Ovary (tissue), 9 donors: Measurements from ENCODE around the gene DPP9. TPM values are rescaled to one million over a fixed set of nuclear protein-coding genes. Genes with fewer than 3 reads are reported as not detected.
A peak's percentile ranks its signal among the peaks of the same experiment; 100 is the strongest.

Experiments used
- DNase-seq, 5 donors: peaks; one replicate each; pipeline ENCODE4 v3.0.0-alpha.2; 2019 to 2020
- H3K27ac ChIP-seq, 2 donors: fragments of 200-600 bp; one replicate each; pipeline versions ENCODE4 v1.5.1 to v1.8.0; 2019 to 2022
- H3K27me3 ChIP-seq: fragments of 200-600 bp; one replicate; pipeline ENCODE4 v1.8.0; 2022
- H3K36me3 ChIP-seq: fragments of 200-600 bp; sonication (generic); one replicate; pipeline ENCODE4 v1.5.1; 2019
- H3K4me1 ChIP-seq: one replicate; pipeline ENCODE4 v1.8.1; 2013; ENCODE audit warnings: mild to moderate bottlenecking, moderate library complexity; ENCODE audit not compliant: insufficient read depth
- H3K4me3 ChIP-seq: fragments of 200-600 bp; sonication (generic); one replicate; pipeline ENCODE4 v1.5.1; 2017
- H3K9me3 ChIP-seq, 2 donors: fragments of 200-600 bp in 1 of 2; sonication (generic) in 1 of 2; one replicate each; pipeline versions ENCODE4 v1.5.1 to v1.8.1; 2013 to 2019; ENCODE audit warnings: mild to moderate bottlenecking in 1 of 2, moderate library complexity in 1 of 2
- EP300 ChIP-seq: sonication (generic); formaldehyde crosslinking; IDR thresholded peaks from one replicate; pipeline ENCODE4 v1.6.1; 2017; ENCODE audit warnings: antibody characterized with exemption
- POLR2A ChIP-seq: fragments of 450-650 bp; IDR thresholded peaks from one replicate; pipeline ENCODE4 v1.6.1; 2017; ENCODE audit warnings: antibody characterized with exemption, mild to moderate bottlenecking, moderate library complexity
- WGBS, 3 donors: extraction: QIAGEN DNeasy Blood & Tissue Kit in 1 of 3; methylation state at CpG; one replicate each; pipeline versions ENCODE4 v1.1.5 to v1.1.7; 2013 to 2017; 5-methylcytosine and 5-hydroxymethylcytosine counted together
- intact Hi-C, 4 donors: fragments of 100-400 bp; cut with DNase I; formaldehyde crosslinking; loops; one replicate each; pipeline versions ENCODE4 v1.11.0 to v1.15.1; 2022 to 2023
- polyA plus RNA-seq, 2 donors: library from polyadenylated mRNA; stranded (reverse); fragments of 200-250 nt in 1 of 2; fragments of 350-450 nt in 1 of 2; fragmentation: Illumina TruSeq in 1 of 2; extraction: RNeasy Lipid Tissue Mini Kit (QIAGEN cat#74804) in 1 of 2; gene quantifications; one replicate each; pipeline ENCODE4 v1.2.3, GENCODE V29; 2013 to 2014
- total RNA-seq, 7 donors: library from RNA; depleted of rRNA in 2 of 7; stranded (reverse); fragments of >200 nt in 2 of 7; fragmentation: NEBNext Ultra II Directional in 3 of 7; extraction: Animal tissue kit (Norgen Biotek cat#: 25700) in 3 of 7; gene quantifications; one replicate each; pipeline versions ENCODE4 v1.1.0 to v1.2.4, GENCODE V29; 2016 to 2023
- TF ChIP-seq, protein P1 (sequence below), 3 donors: fragments of 450-650 bp in 2 of 3; fragments of 200-600 bp in 1 of 3; IDR thresholded peaks; one replicate each; pipeline versions ENCODE4 v1.5.1 to v1.8.0; 2016 to 2022; ENCODE audit warnings: antibody characterized with exemption in 3 of 3, mild to moderate bottlenecking in 1 of 3
- donor health status: DM: no; HTN: no; CAD: no; lungs with moderate emphysema.
- donor health status: DM: no; HTN: no; CAD: no.
- donor health status: Bipolar disorder and iron deficiency.
- donor health status: DM: yes; HTN: yes; CAD: no.
- donor health status: DM: no; HTN: no; CAD: no.
- donor health status: DM: yes; HTN: yes; CAD: no.

DPP9 gene
- total and polyA plus RNA-seq, 9 donors, result 14.4 to 69.5 (median 40.1) TPM

DNA sequence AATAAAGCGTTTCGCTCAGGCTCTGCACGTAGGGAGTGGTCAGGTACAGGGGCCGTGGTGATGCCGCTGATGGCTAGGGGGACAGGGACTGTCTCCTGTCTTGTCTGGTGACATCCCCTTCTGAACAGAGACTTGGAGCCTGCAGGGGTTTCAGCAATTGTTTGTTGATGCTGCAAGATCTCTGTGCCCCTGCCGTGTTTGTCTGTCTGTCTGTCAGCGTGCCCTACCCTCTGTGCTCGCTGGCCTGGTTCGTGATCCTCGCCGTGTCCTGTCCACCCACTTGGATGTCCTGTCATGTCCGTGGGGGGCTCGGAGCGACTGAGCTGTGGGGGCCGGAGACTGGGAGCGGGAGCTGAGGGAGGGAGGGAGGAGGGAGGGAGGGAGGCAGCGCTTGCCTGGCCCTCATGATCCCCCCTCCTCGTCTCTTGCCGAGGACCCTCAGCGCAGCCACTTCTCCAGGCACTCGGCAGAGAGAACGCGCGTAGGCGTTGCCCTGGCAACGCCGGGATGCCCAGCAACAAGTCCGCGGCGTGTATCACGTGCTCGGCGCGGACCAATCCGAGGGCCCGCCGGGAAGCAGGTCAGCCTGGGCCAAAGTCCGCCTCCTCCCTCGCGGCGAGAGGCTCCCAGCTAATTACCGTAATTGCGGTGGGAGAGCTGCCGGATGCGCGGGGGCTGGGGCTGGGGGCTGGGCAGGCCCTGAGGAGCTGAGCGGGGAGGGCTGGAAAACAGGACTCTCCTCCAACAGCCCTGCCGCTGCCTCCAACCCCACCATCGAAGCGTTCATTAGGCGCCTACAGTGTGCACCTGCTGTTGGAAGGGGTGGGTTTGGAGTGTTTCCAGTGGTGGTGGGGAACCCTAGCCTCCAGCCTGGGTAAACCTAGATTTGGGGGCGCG is 36.0 kb upstream of the DPP9 start:
- TF ChIP-seq, protein P1, sequence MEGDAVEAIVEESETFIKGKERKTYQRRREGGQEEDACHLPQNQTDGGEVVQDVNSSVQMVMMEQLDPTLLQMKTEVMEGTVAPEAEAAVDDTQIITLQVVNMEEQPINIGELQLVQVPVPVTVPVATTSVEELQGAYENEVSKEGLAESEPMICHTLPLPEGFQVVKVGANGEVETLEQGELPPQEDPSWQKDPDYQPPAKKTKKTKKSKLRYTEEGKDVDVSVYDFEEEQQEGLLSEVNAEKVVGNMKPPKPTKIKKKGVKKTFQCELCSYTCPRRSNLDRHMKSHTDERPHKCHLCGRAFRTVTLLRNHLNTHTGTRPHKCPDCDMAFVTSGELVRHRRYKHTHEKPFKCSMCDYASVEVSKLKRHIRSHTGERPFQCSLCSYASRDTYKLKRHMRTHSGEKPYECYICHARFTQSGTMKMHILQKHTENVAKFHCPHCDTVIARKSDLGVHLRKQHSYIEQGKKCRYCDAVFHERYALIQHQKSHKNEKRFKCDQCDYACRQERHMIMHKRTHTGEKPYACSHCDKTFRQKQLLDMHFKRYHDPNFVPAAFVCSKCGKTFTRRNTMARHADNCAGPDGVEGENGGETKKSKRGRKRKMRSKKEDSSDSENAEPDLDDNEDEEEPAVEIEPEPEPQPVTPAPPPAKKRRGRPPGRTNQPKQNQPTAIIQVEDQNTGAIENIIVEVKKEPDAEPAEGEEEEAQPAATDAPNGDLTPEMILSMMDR (IDR thresholded peaks at IDR 0.05), result no peak
- TF ChIP-seq POLR2A (no peak), EP300 (no peak)
- intact Hi-C loops, result no loop called here

DNA sequence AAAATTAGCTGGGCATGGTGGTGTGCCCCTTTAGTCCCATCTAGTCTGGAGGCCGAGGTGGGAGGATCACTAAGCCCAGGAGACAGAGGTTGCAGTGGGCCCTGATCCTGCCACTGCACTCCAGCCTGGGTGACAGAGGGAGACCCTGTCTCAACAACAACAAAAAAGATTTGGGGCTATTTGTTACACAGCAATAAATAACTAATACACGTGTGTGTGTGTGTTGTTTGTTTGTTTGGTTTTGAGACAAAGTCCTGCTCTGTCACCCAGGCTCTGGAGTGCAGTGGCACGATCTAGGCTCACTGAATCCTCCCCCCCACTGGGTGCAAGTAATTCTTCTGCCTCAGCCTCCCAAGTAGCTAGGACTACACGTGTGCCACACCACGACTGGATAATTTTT is 35.0 kb upstream of the DPP9 start:
- 62 to 72% (median 67%) methylated on average over 5 of the region's 5 CpGs for WGBS, 3 donors
- TF ChIP-seq, protein P1 (IDR thresholded peaks at IDR 0.05), result no peak
- TF ChIP-seq EP300 (no peak), POLR2A (no peak)
- no peak overlapping the region for H3K4me3 ChIP-seq
- H3K9me3 ChIP-seq, result no peaks in the 10 kb centered on the region
- intact Hi-C loops, result no loop called here
- H3K27ac ChIP-seq, result no peak overlapping the region
- no peaks in the 10 kb centered on the region for H3K36me3 ChIP-seq
- peaks cover 4% of the 10 kb centered on the region for H3K4me1 ChIP-seq
- DNase-seq, result no peak
- H3K27me3 ChIP-seq, result no peaks in the 10 kb centered on the region

More for the DNA sequence above, 36.0 kb upstream of the DPP9 start:
- Histone ChIP-seq H3K9me3 (no peaks in the 10 kb centered on the region), H3K4me1 (peaks cover 4% of the 10 kb centered on the region), H3K27me3 (no peaks in the 10 kb centered on the region), H3K27ac (no peak overlapping the region), H3K36me3 (no peaks in the 10 kb centered on the region), H3K4me3 (no peak overlapping the region)
- 1 to 2% (median 1%) methylated on average over 42 to 53 of the region's 53 CpGs for WGBS, 3 donors
- peak; percentile 74 to 92 (median 86) for DNase-seq

DNA sequence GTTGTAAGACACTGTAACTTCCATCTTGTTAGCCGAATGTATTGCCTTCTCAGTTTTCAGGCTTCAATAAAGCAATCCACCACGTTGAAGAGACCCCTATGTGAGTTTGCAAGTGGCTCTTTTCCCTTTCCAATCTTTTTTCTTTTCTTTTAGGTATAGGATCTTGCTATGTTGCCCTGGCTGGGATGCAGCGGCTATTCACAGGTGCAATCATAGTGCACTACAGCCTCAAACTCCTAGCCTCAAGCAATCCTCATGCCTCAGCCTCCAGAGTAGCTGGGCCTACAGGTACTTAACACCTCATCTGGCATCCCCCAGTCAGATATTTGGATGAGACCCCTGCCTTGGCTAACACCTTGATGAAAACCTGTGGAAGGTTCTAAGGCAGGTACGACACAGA is 34.4 kb upstream of the DPP9 start:
- intact Hi-C loops, result no loop called here
- Histone ChIP-seq H3K4me3 (no peak overlapping the region), H3K4me1 (peaks cover 4% of the 10 kb centered on the region), H3K36me3 (no peaks in the 10 kb centered on the region), H3K9me3 (no peaks in the 10 kb centered on the region), H3K27ac (no peak overlapping the region), H3K27me3 (no peaks in the 10 kb centered on the region)
- no peak for TF ChIP-seq POLR2A
- TF ChIP-seq, protein P1 (IDR thresholded peaks at IDR 0.05), result no peak
- TF ChIP-seq EP300, result no peak
- WGBS, 3 donors, result 64 to 72% (median 70%) methylated on average over 4 of the region's 4 CpGs
- no peak for DNase-seq

DNA sequence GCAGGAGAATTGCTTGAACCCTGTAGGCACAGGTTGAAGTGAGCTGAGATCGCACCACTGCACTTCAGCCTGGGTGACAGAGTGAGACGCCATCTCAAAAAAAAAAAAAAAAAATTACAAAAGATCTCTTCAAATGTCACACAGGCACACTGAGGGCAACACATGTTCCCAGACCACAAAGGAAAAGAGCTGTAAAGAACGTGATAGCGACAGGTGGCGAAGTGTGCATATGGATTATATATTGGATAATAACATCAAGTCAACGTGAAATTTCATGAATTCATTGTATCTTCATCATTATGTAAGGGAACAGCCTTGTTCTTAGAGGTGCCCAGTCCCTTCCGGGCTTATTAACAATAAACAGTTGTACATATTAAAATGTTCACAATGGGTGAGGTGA is 31.8 kb upstream of the DPP9 start:
- no peak overlapping the region for H3K27ac ChIP-seq
- no peaks in the 10 kb centered on the region for H3K36me3 ChIP-seq
- H3K4me1 ChIP-seq, result peaks cover 4% of the 10 kb centered on the region
- DNase-seq, result no peak
- no peaks in the 10 kb centered on the region for H3K27me3 ChIP-seq
- intact Hi-C loops, result no loop called here
- TF ChIP-seq EP300 (no peak), POLR2A (no peak)
- TF ChIP-seq, protein P1 (IDR thresholded peaks at IDR 0.05), result no peak
- H3K9me3 ChIP-seq, result no peaks in the 10 kb centered on the region
- no peak overlapping the region for H3K4me3 ChIP-seq
- 79 to 92% (median 80%) methylated on average over 7 of the region's 7 CpGs for WGBS, 3 donors
